Stimulated activated naive B cell treated with anti-CD40 and anti-IgM and Interleukin-4, amounts not matched to agents 10 μg/mL and 1 μg/mL and 100 μg/mL, for 72 hours (primary cell): ENCODE measurements around the gene ORM1.
A peak's percentile ranks its signal among the peaks of the same experiment; 100 is the strongest.

Experiments
- ATAC-seq, 2 donors: fragments of 150-1000 bp; cut with Tn5 transposase; replicated peaks; 2 replicates each; pipeline ENCODE4 v1.10.0; 2021; ENCODE audit warnings: moderate library complexity in 1 of 2
- DNase-seq: peaks from one replicate; pipeline ENCODE4 v3.0.0; 2021
- H3K27ac Mint-ChIP-seq: one replicate; pipeline ENCODE4 v1.8.0; 2022; ENCODE audit warnings: mild to moderate bottlenecking, mixed read lengths
- H3K27me3 Mint-ChIP-seq, 2 donors: one replicate each; pipeline ENCODE4 v1.8.0; 2022; ENCODE audit warnings: mixed read lengths in 2 of 2
- H3K36me3 Mint-ChIP-seq, 2 donors: one replicate each; pipeline ENCODE4 v1.8.0; 2022; ENCODE audit warnings: mixed read lengths in 2 of 2, mild to moderate bottlenecking in 1 of 2
- H3K4me1 Mint-ChIP-seq, 2 donors: one replicate each; pipeline ENCODE4 v1.8.0; 2022; ENCODE audit warnings: mixed read lengths in 2 of 2, mild to moderate bottlenecking in 1 of 2
- H3K4me3 Mint-ChIP-seq, 2 donors: one replicate each; pipeline ENCODE4 v1.8.0; 2022; ENCODE audit warnings: mild to moderate bottlenecking in 2 of 2, mixed read lengths in 2 of 2, moderate library complexity in 1 of 2
- H3K9me3 Mint-ChIP-seq, 2 donors: one replicate each; pipeline ENCODE4 v1.8.0; 2022; ENCODE audit warnings: mixed read lengths in 2 of 2, mild to moderate bottlenecking in 1 of 2

ORM1 gene

DNA sequence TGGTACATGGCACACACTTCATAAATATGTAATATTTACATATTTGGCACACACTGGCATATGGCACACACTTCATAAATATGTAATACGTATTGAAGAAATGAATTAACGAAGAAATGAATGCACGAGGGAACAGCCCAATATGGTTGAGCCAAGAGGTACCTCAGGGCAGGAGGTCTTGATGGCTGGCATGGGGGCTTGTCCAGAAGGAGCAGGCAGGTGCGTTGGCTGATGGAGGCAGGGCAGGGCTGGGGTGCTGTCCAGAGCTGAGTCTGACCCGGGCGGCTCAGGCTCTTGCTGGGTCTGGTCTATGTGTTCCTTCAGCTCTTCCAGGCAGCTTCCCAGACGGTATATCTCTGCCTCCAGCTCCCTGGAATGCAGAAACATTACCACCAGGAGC is 38.6 kb downstream of the ORM1 start:
- H3K4me1 Mint-ChIP-seq = peaks cover 41 to 52% of the 10 kb centered on the region in 2 donors
- ATAC-seq (no peak), DNase-seq (no peak)
- peak overlapping the region; percentile 56 for H3K27ac Mint-ChIP-seq
- H3K4me3 Mint-ChIP-seq = no peak overlapping the region
- H3K9me3 Mint-ChIP-seq = peaks cover 4 to 5% of the 10 kb centered on the region in 2 donors
- H3K36me3 Mint-ChIP-seq = peaks cover 62 to 72% of the 10 kb centered on the region in 2 donors
- H3K27me3 Mint-ChIP-seq = no peaks in the 10 kb centered on the region

DNA sequence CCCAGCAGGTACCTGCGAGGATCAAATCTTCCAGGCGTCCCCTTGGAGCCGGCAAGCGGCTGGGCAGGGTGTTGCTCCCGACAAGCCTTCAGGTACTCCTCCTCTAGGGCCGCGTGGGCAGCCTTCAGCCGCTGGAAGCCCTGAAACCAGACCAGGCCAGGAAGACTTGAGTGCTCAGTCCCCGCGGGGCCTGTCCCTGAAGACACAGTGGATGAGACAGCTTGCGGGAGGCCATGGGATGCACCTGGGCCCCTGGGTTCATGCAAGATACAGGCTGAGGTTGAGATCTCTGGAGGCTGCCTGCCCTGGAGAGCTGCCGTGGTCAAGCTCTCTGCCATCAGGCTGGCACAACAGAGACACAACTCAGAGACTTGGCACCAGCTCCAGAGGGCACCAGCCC is 39.5 kb downstream of the ORM1 start:
- Mint-ChIP-seq H3K36me3 (peaks cover 61 to 74% of the 10 kb centered on the region in 2 donors), H3K4me1 (peaks cover 45 to 60% of the 10 kb centered on the region in 2 donors), H3K4me3 (no peak overlapping the region), H3K27ac (peak overlapping the region; percentile 76), H3K9me3 (peaks cover 4 to 5% of the 10 kb centered on the region in 2 donors), H3K27me3 (no peaks in the 10 kb centered on the region)
- DNase-seq (no peak), ATAC-seq (no peak)

DNA sequence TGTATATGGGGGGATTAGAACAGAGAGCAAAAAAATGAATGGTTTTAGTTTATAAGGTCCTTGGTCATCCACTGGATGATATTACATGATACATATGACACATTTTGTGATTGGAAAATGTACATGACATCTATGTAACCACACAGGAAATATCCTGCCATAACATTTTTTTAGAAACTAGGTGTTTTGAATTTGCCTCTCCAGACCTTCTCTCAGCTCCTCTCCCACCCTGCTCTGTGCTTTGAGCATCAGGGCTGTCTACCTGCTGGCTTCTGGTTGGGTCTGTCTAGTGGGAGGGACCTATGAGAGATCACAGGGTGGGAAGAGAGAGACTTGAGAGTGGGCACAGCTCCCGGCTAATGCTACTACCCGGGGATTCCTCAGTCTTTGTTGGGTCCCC is 40.5 kb downstream of the ORM1 start:
- no peak for ATAC-seq
- peak overlapping the region in 1 of 2 donors; percentile 22 for H3K4me3 Mint-ChIP-seq
- no peak for DNase-seq
- peaks cover 53 to 70% of the 10 kb centered on the region in 2 donors for H3K4me1 Mint-ChIP-seq
- H3K27me3 Mint-ChIP-seq = no peaks in the 10 kb centered on the region
- H3K27ac Mint-ChIP-seq = peak overlapping the region; percentile 76
- H3K9me3 Mint-ChIP-seq = peaks cover 4 to 5% of the 10 kb centered on the region in 2 donors
- peaks cover 65 to 74% of the 10 kb centered on the region in 2 donors for H3K36me3 Mint-ChIP-seq

DNA sequence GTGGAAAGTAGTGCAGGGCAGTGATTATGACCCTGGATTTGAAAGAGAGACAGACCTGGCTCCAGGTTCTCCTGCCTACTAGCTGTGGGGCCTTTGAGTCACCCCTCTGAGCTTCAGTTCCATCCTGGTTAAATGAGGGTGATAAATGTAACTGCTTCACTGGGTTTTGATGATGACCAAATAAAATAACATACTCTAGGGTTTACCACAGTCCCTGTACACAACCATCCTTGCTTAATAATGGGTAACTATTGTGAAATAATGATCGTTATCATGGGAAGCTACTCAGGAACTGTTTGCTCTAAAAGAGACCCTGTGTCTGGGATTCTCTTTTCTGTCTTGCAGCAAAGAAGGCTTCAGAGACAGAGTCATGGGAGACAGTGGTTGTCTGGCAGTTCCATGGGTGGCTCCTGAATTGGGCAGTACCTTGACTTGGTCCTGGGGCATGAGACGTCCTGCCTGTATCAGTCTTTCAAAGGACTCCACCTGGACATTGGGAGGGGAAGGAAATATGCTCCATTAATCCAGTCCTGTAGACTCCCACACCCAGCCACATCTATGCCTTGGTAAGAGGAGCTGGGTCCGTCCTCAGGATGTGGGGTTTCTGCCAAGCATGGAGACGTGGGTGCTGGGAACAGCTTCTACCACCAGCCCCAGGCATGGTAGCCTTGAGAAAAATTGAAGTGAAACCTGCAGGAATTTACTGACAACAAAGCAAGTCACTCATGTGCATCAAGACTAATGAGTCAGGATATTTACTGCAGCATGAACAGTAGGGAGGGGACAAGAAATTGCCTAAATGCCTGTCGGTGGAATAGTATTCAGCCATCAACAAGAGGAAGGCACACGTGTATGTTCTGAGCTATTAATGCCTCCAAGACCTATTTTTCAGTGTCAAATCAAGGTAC is 41.5 kb downstream of the ORM1 start:
- DNase-seq = no peak
- Mint-ChIP-seq H3K36me3 (peaks cover 60 to 75% of the 10 kb centered on the region in 2 donors), H3K27me3 (no peaks in the 10 kb centered on the region), H3K4me1 (peaks cover 57 to 77% of the 10 kb centered on the region in 2 donors), H3K9me3 (peaks cover 4 to 6% of the 10 kb centered on the region in 2 donors), H3K27ac (peak overlapping the region; percentile 88), H3K4me3 (peak overlapping the region; percentile 48 to 69)
- peak; percentile 57 to 73 for ATAC-seq

DNA sequence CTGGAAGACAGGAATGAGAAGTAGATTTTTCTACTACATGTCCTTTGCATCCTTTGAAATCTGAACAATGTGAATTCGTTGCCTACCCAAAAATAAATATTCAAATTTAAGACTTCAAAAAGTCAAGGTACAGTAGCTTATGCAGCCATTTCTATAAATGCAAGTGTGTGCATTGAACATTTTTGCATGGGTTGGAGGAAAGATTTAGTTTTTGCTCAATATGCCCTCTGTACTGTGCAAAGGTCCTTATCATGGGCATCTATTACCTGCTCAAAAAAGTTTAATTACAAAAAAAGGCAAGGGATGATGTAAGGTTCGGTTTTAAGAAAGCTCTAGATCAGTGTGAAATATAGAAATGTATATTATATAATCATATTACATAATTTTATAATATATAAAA is 42.3 kb downstream of the ORM1 start:
- Mint-ChIP-seq H3K4me3 (no peak overlapping the region), H3K27ac (no peak overlapping the region), H3K36me3 (peaks cover 60 to 75% of the 10 kb centered on the region in 2 donors), H3K4me1 (peaks cover 61 to 80% of the 10 kb centered on the region in 2 donors), H3K9me3 (peaks cover 6 to 10% of the 10 kb centered on the region in 2 donors), H3K27me3 (no peaks in the 10 kb centered on the region)
- ATAC-seq (no peak), DNase-seq (no peak)

DNA sequence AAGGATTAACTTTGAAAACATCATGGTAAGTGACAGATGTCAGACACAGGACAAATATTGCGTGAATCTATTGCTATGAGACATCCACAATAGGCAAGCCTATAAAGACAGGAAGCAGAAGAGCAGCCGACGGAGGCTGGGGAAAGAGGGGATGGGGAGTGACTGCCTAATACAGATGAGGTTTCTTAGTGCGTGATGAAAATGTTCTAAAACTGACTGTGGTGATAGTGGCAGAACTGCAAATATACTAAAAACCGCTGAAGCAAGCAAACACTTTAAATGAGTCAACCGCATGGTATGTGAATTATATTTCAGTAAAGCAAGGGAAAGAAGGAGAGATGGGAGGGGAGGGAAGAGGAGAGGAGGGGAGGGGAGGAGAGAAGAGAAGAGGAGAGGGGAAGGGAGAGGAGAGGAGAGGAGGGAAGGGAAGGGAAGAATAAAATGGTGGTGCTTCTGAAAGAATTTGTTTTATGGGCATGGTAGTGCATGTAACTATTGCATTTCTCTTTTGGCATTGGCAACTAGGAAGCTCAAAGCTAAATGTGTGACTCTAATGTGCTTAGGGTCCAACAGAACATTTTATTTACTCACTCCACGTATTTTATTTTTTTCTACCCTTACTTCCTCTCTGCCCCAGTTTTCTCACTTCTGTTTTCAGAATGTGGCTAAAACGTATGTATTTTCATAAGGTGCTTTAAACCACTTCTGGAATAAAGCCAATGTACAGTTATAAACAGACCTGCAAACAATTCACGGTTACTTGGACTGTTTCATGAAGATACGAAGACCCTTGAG is 43.6 kb downstream of the ORM1 start:
- Mint-ChIP-seq H3K27ac (peak overlapping the region; percentile 90), H3K27me3 (no peaks in the 10 kb centered on the region), H3K36me3 (peaks cover 55 to 71% of the 10 kb centered on the region in 2 donors), H3K4me3 (peak overlapping the region; percentile 56 to 63), H3K4me1 (peaks cover 60 to 83% of the 10 kb centered on the region in 2 donors), H3K9me3 (peaks cover 6 to 10% of the 10 kb centered on the region in 2 donors)
- DNase-seq = no peak
- ATAC-seq = peak; percentile 70 to 73

DNA sequence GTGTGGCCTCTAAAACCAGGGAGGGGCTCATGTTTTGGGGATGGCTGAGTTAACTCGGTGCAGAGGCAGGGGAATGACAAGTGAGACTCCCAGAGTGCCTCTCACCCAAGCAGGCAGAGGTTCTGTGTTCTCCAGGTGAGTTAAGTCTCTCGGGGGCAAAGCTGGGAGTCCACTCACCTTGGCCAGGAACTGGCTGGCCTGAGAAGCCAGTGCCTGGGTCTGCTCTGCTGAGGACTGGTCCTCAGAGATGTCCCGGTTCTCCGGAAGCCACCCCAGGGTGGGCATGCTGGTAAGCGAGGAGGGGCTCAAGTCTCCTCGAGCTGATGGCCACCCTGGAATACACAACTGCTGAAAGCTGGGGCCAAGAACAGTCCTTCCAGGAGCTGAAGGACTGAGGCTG is 44.5 kb downstream of the ORM1 start:
- ATAC-seq = no peak

DNA sequence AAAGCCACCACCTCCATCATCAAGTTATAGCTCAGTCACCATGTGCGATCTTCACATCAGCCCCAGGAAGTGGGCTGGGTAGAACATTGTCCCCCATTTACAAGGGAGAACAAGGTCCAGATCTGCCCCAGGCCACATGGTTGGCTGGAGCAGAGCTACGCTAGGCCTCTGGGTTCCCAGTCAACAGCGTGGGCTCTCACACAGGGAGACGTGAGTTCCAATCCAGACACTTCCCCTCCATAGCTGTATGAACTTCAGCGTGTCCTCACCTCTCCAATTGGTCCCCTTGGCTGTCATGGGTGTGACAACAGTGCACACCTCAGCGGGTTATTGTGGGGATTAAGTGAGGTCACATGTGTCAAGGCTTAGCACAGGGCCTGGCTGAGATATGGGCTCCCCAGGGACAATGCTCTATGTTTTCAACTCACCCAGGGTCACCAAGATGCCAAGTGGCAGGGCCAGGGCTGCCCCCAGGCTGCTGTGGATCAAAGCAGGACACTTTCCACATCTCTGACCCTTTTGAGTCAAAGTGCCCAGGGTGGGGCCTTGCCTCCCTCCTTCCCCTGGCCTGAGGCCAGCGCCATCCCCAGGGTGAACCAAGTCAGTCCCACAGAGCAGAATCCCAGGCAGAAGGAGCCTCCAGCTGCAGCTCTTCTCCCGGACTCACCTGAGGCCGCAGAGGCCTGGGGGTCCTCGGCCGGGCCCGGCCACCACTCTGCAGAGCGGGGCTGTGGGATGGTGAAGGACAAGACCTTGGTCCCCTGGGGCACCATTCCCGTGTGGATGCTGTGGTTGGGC is 45.1 kb downstream of the ORM1 start:
- peak overlapping the region; percentile 90 for H3K27ac Mint-ChIP-seq
- peaks cover 65 to 79% of the 10 kb centered on the region in 2 donors for H3K36me3 Mint-ChIP-seq
- peaks cover 6 to 10% of the 10 kb centered on the region in 2 donors for H3K9me3 Mint-ChIP-seq
- DNase-seq (no peak), ATAC-seq (no peak)
- H3K27me3 Mint-ChIP-seq = no peaks in the 10 kb centered on the region
- peak overlapping the region; percentile 48 to 63 for H3K4me3 Mint-ChIP-seq
- peaks cover 73 to 94% of the 10 kb centered on the region in 2 donors for H3K4me1 Mint-ChIP-seq

More for the DNA sequence above, 44.5 kb downstream of the ORM1 start:
- peak overlapping the region; percentile 90 for H3K27ac Mint-ChIP-seq
- peaks cover 6 to 10% of the 10 kb centered on the region in 2 donors for H3K9me3 Mint-ChIP-seq
- peaks cover 68 to 91% of the 10 kb centered on the region in 2 donors for H3K4me1 Mint-ChIP-seq
- peak overlapping the region; percentile 34 to 63 for H3K4me3 Mint-ChIP-seq
- peaks cover 59 to 73% of the 10 kb centered on the region in 2 donors for H3K36me3 Mint-ChIP-seq
- no peaks in the 10 kb centered on the region for H3K27me3 Mint-ChIP-seq
- no peak for DNase-seq

DNA sequence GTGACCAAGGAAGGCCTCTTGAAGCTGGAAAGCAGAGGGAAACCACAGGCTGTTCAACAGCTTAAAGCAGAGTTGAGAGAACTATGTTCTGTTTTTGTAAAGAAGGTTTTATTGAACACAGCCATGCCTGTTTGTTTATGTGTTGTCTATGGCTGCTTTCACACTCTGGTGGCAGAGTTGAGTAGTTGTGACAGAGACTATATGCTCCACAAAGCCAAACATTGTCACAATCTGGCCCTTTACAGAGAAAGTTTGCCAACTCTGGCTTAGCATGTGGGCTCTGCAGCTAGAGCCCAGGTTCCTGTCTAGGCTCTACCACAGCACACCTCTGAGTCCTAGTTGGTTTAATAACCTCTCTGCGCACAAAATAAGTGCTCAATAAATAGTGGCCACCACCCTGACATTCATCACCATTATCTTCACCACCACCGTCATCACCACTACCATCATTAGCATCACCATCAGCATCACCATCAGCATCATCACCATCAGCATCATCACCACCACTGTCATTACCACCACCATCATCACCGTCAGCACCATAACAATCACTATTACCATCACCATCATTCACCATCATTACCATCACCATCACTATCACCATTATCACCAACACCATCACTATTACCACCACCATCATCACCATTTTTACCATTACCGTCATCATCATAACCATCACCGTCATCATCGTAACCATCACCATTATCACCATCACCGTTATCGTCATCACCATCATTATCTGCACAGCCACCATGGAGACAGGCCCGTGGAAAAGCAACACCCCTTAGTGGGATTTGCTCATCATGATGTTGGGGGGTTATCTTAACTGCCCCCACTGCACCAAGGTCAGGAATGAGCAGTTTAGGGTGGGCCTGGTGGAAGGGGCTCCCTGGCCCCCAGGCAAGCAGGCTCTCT is 46.6 kb downstream of the ORM1 start:
- peak overlapping the region; percentile 90 for H3K27ac Mint-ChIP-seq
- peaks cover 6 to 10% of the 10 kb centered on the region in 2 donors for H3K9me3 Mint-ChIP-seq
- peaks cover 72 to 94% of the 10 kb centered on the region in 2 donors for H3K4me1 Mint-ChIP-seq
- DNase-seq = no peak
- peak overlapping the region in 1 of 2 donors; percentile 42 for H3K4me3 Mint-ChIP-seq
- peaks cover 67 to 81% of the 10 kb centered on the region in 2 donors for H3K36me3 Mint-ChIP-seq
- H3K27me3 Mint-ChIP-seq = no peaks in the 10 kb centered on the region
- no peak for ATAC-seq

DNA sequence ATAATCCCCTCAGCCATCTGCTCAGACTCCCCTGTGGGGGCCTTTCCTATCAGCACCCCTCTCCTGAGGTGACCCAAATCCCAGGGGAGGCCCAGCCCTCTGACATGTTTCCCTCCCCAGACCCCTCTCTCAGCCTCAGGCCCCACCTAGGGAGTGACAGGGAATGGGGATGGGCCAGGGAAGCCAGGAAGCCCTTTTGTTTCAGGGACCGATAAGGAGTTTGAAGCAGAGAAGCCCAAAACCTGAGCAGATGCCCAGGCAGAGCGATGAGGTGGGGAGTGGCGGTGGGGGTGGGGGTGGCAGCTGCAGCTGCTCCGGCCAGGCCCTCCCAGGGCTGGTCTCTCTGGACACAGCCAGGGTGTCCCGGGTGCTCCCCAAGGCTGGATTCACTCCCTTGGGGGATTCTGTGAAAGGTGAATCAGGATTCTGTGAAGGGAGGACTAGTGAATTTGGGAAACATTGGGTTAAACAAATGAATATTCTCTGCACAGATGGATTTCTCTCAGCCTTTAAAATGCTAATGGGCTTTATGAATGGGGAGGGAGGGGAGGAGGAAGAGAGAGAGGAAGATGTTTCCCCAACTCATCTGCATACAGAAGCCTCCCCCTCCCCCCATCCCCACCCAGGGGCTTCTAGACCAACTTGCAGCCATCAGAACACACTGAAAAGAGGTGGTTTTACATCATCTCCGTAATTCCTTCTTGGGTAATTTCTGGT is 47.5 kb downstream of the ORM1 start:
- Mint-ChIP-seq H3K27ac (peak overlapping the region; percentile 97), H3K4me1 (peaks cover 76 to 97% of the 10 kb centered on the region in 2 donors), H3K4me3 (peak overlapping the region in 1 of 2 donors; percentile 37), H3K36me3 (peaks cover 69 to 84% of the 10 kb centered on the region in 2 donors), H3K27me3 (no peaks in the 10 kb centered on the region), H3K9me3 (peaks cover 2 to 5% of the 10 kb centered on the region in 2 donors)
- ATAC-seq = no peak
- no peak for DNase-seq

DNA sequence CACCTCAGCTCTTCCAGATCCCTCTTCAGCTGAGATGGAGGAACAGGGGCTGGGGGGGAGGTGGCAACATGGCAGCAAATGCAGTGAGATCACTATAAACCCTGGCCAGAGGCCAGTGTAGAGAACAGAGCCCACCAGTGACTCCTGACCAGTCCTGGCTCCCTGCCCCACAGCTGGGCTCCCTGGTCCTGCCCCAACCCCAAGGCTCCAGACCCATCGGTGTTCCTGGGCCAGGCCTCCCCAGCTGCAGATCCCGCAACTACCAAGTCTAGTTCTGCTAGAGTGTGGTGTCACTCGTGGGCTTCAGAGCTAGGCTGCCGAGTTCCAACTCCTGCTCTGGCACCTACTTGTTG is 48.0 kb downstream of the ORM1 start:
- H3K27me3 Mint-ChIP-seq = no peaks in the 10 kb centered on the region
- peak overlapping the region in 1 of 2 donors; percentile 66 for H3K4me3 Mint-ChIP-seq
- H3K27ac Mint-ChIP-seq = peak overlapping the region; percentile 97
- peaks cover 76 to 97% of the 10 kb centered on the region in 2 donors for H3K4me1 Mint-ChIP-seq
- DNase-seq (no peak), ATAC-seq (no peak)
- H3K9me3 Mint-ChIP-seq = peaks cover 2 to 5% of the 10 kb centered on the region in 2 donors
- peaks cover 71 to 85% of the 10 kb centered on the region in 2 donors for H3K36me3 Mint-ChIP-seq

DNA sequence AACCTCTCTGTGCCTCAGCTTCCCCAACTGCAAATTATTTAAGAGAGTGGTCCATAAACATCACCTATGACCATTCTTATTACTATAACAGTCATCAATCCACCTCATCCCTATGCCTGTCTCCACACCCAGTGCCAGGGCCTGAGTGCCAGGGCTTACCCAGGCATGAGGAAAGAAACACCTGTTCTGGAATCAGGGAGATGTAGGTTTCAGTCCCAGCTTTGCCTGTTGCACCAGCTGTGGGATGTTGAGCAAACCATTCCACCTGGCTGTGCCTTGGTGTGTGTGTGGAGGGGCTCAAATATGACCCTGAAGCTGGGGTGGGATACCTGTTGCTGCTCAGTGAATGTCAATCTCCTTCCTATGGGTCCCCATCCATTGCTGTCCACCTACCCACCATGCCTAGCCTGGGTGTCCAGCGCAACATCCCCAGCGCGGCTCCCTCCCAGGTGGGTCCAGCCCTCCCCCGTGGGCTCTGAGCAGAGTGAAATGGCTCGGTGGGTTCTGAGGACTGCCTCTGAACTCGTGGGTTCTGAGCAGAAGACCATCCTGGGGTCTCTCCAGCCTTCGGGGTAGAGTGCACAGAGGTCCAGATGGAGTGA is 48.5 kb downstream of the ORM1 start:
- Mint-ChIP-seq H3K27ac (peak overlapping the region; percentile 97), H3K27me3 (no peaks in the 10 kb centered on the region), H3K4me1 (peaks cover 72 to 94% of the 10 kb centered on the region in 2 donors), H3K36me3 (peaks cover 72 to 84% of the 10 kb centered on the region in 2 donors), H3K4me3 (peak overlapping the region; percentile 66 to 73), H3K9me3 (peaks cover 2 to 5% of the 10 kb centered on the region in 2 donors)
- ATAC-seq = no peak
- no peak for DNase-seq
